ENCODE measurements around the gene USP13. TPM values are rescaled to one million over a fixed set of nuclear protein-coding genes. Genes with fewer than 3 reads are reported as not detected.

Gene USP13
- total and polyA plus RNA-seq, 2 of the 4 experiments (the other 2 are of a cell fraction), result 9.2 to 18.1 TPM

DNA sequence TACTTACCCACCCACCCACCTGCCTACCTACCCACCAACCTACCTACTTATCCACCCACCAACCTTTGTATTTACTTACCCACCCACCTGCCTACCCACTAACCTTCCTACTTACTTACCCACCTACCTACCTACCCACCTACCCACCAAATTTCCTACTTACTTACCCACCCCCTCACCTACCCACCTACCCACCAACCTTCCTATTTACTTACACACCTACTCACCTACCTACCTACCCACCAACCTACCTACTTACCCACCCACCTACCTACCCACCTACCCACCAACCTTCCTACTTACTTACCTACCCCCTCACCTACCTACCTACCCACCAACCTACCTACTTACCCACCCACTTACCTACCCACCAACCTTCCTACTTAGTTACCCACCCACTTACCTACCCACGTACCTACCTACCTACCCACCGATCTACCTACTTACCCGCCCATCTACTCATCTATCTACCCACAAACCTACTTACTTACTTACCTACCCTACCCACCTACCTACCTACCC lies 179.6 kb downstream of the USP13 start:
- no peak overlapping the region for H3K56ac ChIP-seq (ENCODE audit: extremely low read depth, insufficient read depth, low read length)
- H3K27ac ChIP-seq (ENCODE audit: insufficient read depth, low read length), result no peak overlapping the region
- H3K4me3 ChIP-seq (ENCODE audit: insufficient read depth, low read depth, low read length), result no peak overlapping the region
- no peaks in the 10 kb centered on the region for H3K4me1 ChIP-seq (ENCODE audit: control insufficient read depth, insufficient read depth, low read length)
- in situ Hi-C loops (cut with MboI; ENCODE audit: low sequenced_read_pairs), result no loop called here
- WGBS, 2 experiments (ENCODE audit: extremely low coverage in 2 of 2, insufficient read length in 1 of 2), result 74% methylated on average over 3 of the region's 3 CpGs; no CpG with 5 or more reads in 1 of the 2 experiments
- no peak overlapping the region for H2AK9ac ChIP-seq (replicated peaks; ENCODE audit: low read depth, low read length, poor library complexity)
- no peak overlapping the region for H2AFZ ChIP-seq (replicated peaks; ENCODE audit: low read length, poor library complexity)
- H4K8ac ChIP-seq (ENCODE audit: low read depth in 2 of 2, low read length in 2 of 2), result no peak overlapping the region
- H3K18ac ChIP-seq (ENCODE audit: low read depth, low read length), result no peak overlapping the region
- ChIA-PET POLR2A (ENCODE audit: unreplicated experiment) (no interaction called here), CTCF (no interaction called here)
- H3K79me1 ChIP-seq (ENCODE audit: low read depth in 1 of 2, low read length in 2 of 2), result no peaks in the 10 kb centered on the region
- H3K27me3 ChIP-seq (ENCODE audit: control insufficient read depth, insufficient read depth, low read length), result no peaks in the 10 kb centered on the region; the same call in none of the 2 replicates
- H3K4me2 ChIP-seq (ENCODE audit: low read depth, low read length), result no peak overlapping the region
- H4K20me1 ChIP-seq (ENCODE audit: insufficient read depth, low read length), result no peaks in the 10 kb centered on the region
- no peak overlapping the region for H2AK5ac ChIP-seq (ENCODE audit: low read depth, low read length)
- H4K5ac ChIP-seq (ENCODE audit: low read depth, low read length), result no peak overlapping the region
- H3K23ac ChIP-seq (ENCODE audit: low read depth, low read length), result no peak overlapping the region
- H3K9me1 ChIP-seq (ENCODE audit: insufficient read depth, low read length), result no peaks in the 10 kb centered on the region
- no peak overlapping the region for H4K91ac ChIP-seq (ENCODE audit: insufficient read depth, low read depth, low read length)
- no peak overlapping the region for H3K14ac ChIP-seq (replicated peaks; ENCODE audit: low read depth, low read length)
- H3K9ac ChIP-seq (ENCODE audit: low read depth, low read length), result no peak overlapping the region
- H2BK120ac ChIP-seq (ENCODE audit: low read depth, low read length), result no peak overlapping the region
- DNase-seq (no peak), ATAC-seq (ENCODE audit: low read depth) (no peak)
- intact Hi-C loops (cut with micrococcal nuclease), result no loop called here
- no peak for TF ChIP-seq CHD1 (IDR thresholded peaks at IDR 0.05; ENCODE audit: low read depth, low read length)
- no peak for TF ChIP-seq FOS (IDR thresholded peaks at IDR 0.05; ENCODE audit: low read depth, low read length)
- no peak for TF ChIP-seq RCOR1 (IDR thresholded peaks at IDR 0.05; ENCODE audit: insufficient replicate concordance, low read length)
- no peak for TF ChIP-seq RFX5 (IDR thresholded peaks at IDR 0.05; ENCODE audit: low read depth, low read length)
- no peak for TF ChIP-seq BHLHE40 (IDR thresholded peaks at IDR 0.05; ENCODE audit: low read depth, low read length)
- TF ChIP-seq, protein P1, sequence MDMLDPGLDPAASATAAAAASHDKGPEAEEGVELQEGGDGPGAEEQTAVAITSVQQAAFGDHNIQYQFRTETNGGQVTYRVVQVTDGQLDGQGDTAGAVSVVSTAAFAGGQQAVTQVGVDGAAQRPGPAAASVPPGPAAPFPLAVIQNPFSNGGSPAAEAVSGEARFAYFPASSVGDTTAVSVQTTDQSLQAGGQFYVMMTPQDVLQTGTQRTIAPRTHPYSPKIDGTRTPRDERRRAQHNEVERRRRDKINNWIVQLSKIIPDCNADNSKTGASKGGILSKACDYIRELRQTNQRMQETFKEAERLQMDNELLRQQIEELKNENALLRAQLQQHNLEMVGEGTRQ (IDR thresholded peaks at IDR 0.05; ENCODE audit: low read depth, low read length), result no peak
- TF ChIP-seq RAD21 (IDR thresholded peaks at IDR 0.05; ENCODE audit: low read length), result no peak
- TF ChIP-seq MXI1 (IDR thresholded peaks at IDR 0.05; ENCODE audit: borderline replicate concordance, low read depth, low read length), result no peak
- TF ChIP-seq NFE2L2 (IDR thresholded peaks at IDR 0.05; ENCODE audit: low read depth, low read length), result no peak
- no peak for TF ChIP-seq SMC3 (IDR thresholded peaks at IDR 0.05; ENCODE audit: low read depth, low read length)
- TF ChIP-seq, protein P2, sequence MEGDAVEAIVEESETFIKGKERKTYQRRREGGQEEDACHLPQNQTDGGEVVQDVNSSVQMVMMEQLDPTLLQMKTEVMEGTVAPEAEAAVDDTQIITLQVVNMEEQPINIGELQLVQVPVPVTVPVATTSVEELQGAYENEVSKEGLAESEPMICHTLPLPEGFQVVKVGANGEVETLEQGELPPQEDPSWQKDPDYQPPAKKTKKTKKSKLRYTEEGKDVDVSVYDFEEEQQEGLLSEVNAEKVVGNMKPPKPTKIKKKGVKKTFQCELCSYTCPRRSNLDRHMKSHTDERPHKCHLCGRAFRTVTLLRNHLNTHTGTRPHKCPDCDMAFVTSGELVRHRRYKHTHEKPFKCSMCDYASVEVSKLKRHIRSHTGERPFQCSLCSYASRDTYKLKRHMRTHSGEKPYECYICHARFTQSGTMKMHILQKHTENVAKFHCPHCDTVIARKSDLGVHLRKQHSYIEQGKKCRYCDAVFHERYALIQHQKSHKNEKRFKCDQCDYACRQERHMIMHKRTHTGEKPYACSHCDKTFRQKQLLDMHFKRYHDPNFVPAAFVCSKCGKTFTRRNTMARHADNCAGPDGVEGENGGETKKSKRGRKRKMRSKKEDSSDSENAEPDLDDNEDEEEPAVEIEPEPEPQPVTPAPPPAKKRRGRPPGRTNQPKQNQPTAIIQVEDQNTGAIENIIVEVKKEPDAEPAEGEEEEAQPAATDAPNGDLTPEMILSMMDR (conservative IDR thresholded peaks at IDR 0.05; ENCODE audit: low read depth, low read length), result no peak
- TF ChIP-seq MAZ (IDR thresholded peaks at IDR 0.05; ENCODE audit: borderline replicate concordance, low read depth, low read length), result no peak
- no peak for TF ChIP-seq POLR2A (IDR thresholded peaks at IDR 0.05; ENCODE audit: low read depth, low read length)
- no peak for TF ChIP-seq ELK1 (IDR thresholded peaks at IDR 0.05; ENCODE audit: borderline replicate concordance, low read depth, low read length)
- TF ChIP-seq MAFK (IDR thresholded peaks at IDR 0.05; ENCODE audit: low read depth, low read length), result no peak
- TF ChIP-seq CEBPB (IDR thresholded peaks at IDR 0.05; ENCODE audit: low read depth, low read length), result no peak
- H2BK15ac ChIP-seq (ENCODE audit: low read depth, low read length), result no peak overlapping the region
- peak overlapping the region; percentile 47 for H2BK5ac ChIP-seq (ENCODE audit: low read depth, low read length, poor library complexity, severe bottlenecking)
- no peaks in the 10 kb centered on the region for H3K36me3 ChIP-seq (ENCODE audit: control insufficient read depth, insufficient read depth, low read length)
- H2BK20ac ChIP-seq (ENCODE audit: low read depth, low read length), result no peak overlapping the region
- no TSS peak for BruUV-seq (replicated peaks)
- dilution Hi-C loops (cut with HindIII; ENCODE audit: low sequenced_read_pairs, unreplicated experiment), result no loop called here
- no peak overlapping the region for H3K4ac ChIP-seq (ENCODE audit: low read depth, low read length)
- H3K9me3 ChIP-seq (ENCODE audit: control insufficient read depth, insufficient read depth, low read length), result no peaks in the 10 kb centered on the region
